ENCODE measurements around the gene NDUFB4.

DNA sequence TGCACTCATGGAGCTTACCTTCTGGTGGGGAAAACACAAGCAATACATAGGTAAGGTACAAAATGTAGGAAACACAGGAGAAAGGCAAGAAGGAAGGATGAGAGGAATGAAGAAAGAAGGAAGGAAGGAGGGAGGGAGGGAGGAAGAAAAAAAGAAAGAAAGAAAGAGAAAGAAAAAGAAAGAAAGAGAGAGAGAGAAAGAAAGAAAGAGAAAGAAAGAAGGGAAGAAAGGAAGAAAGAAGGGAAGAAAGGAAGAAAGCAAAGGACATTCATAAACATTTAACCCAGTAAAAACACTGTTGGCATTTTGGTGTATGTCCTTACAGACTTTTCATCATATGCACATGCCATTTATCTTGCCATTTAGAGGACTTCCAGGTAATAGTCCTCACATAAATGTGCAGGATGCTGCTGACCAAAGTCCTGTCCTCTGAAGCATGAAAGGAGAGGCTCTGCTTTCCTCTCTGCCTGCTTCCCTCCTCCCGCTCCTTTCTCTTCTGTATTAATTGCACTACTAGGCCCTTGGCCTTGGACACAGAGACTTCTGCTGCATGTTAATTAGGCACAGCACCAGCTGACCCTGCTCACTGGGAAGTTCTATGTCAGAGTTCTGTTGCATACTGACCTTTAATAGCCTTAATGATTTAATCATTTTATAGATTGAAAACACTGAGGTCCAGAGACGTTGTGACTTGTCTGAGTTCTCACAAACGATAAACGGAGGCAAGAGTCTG, 29.7 kb upstream of the NDUFB4 start:
- TF ChIP-seq, protein P1, sequence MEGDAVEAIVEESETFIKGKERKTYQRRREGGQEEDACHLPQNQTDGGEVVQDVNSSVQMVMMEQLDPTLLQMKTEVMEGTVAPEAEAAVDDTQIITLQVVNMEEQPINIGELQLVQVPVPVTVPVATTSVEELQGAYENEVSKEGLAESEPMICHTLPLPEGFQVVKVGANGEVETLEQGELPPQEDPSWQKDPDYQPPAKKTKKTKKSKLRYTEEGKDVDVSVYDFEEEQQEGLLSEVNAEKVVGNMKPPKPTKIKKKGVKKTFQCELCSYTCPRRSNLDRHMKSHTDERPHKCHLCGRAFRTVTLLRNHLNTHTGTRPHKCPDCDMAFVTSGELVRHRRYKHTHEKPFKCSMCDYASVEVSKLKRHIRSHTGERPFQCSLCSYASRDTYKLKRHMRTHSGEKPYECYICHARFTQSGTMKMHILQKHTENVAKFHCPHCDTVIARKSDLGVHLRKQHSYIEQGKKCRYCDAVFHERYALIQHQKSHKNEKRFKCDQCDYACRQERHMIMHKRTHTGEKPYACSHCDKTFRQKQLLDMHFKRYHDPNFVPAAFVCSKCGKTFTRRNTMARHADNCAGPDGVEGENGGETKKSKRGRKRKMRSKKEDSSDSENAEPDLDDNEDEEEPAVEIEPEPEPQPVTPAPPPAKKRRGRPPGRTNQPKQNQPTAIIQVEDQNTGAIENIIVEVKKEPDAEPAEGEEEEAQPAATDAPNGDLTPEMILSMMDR (conservative IDR thresholded peaks at IDR 0.05 in 1 of 2, IDR thresholded peaks at IDR 0.05 in 1 of 2; ENCODE audit: extremely low read depth in 1 of 2, insufficient read depth in 1 of 2, low read depth in 1 of 2, low read length in 2 of 2): no peak
- TF ChIP-seq EZH2 (IDR thresholded peaks at IDR 0.05; ENCODE audit: borderline replicate concordance, low read length): no peak
